ENCODE results near the gene ZMYND8. TPM values are rescaled to one million over a fixed set of nuclear protein-coding genes. Genes with fewer than 3 reads are reported as not detected.
A peak's percentile ranks its signal among the peaks of the same experiment; 100 is the strongest.

ZMYND8 gene
- total RNA-seq, 4 donors from 2014 or later = 29.7 to 42.4 (median 30.9) TPM

GRCh38 chr20:47276251-47276650, 80.2 kb downstream of the ZMYND8 start:
- TF ChIP-seq POLR2A (IDR thresholded peaks at IDR 0.05) (no peak), CTCF (IDR thresholded peaks at IDR 0.05) (no peak)
- WGBS, 2 donors = 93 to 94% methylated on average over 20 of the region's 20 CpGs
- DNase-seq = no peak
- H3K4me1 ChIP-seq = peaks cover 46 to 64% of the 10 kb centered on the region in 2 donors
- H3K27me3 ChIP-seq = no peaks in the 10 kb centered on the region
- no peaks in the 10 kb centered on the region for H3K9me3 ChIP-seq
- H3K4me3 ChIP-seq (replicated peaks in 1 of 3) = no peak overlapping the region
- intact Hi-C loops (cut with DNase I) = no loop called here
- H3K36me3 ChIP-seq = peaks cover 0 to 5% of the 10 kb centered on the region in 2 donors
- peak overlapping the region; percentile 72 to 82 (median 79) for H3K27ac ChIP-seq

GRCh38 chr20:47275548-47275947, 81.0 kb downstream of the ZMYND8 start:
- Histone ChIP-seq H3K4me1 (peaks cover 45 to 58% of the 10 kb centered on the region in 2 donors), H3K4me3 (replicated peaks in 1 of 3) (no peak overlapping the region), H3K9me3 (no peaks in the 10 kb centered on the region), H3K27ac (peak overlapping the region; percentile 72 to 82 (median 79)), H3K27me3 (no peaks in the 10 kb centered on the region), H3K36me3 (peaks cover 0 to 5% of the 10 kb centered on the region in 2 donors)
- TF ChIP-seq CTCF (IDR thresholded peaks at IDR 0.05) = no peak
- no peak for TF ChIP-seq POLR2A (IDR thresholded peaks at IDR 0.05)
- WGBS, 2 donors = 93 to 96% methylated on average over 6 of the region's 6 CpGs
- intact Hi-C loops (cut with DNase I) = no loop called here
- no peak for DNase-seq

- peak overlapping the region; percentile 63 to 82 (median 72) for H3K27ac ChIP-seq
- no peaks in the 10 kb centered on the region for H3K27me3 ChIP-seq
- TF ChIP-seq CTCF (IDR thresholded peaks at IDR 0.05) (no peak), POLR2A (IDR thresholded peaks at IDR 0.05) (no peak)
- no peaks in the 10 kb centered on the region for H3K9me3 ChIP-seq
- WGBS, 2 donors = 53 to 64% methylated on average over 4 of the region's 4 CpGs
- H3K4me1 ChIP-seq = peaks cover 40 to 52% of the 10 kb centered on the region in 2 donors
- no peak overlapping the region for H3K4me3 ChIP-seq (replicated peaks in 1 of 3)
- H3K36me3 ChIP-seq = peaks cover 0 to 5% of the 10 kb centered on the region in 2 donors
- DNase-seq = no peak
- intact Hi-C loops (cut with DNase I) = no loop called here
These were observed 81.9 kb downstream of the ZMYND8 start for GRCh38 chr20:47274401-47275108.

GRCh38 chr20:47273591-47274235, 82.8 kb downstream of the ZMYND8 start:
- 87 to 91% methylated on average over 2 of the region's 2 CpGs for WGBS, 2 donors
- Histone ChIP-seq H3K4me3 (replicated peaks in 1 of 3) (no peak overlapping the region), H3K27ac (peak overlapping the region; percentile 63 to 82 (median 72)), H3K4me1 (peaks cover 40 to 52% of the 10 kb centered on the region in 2 donors), H3K27me3 (no peaks in the 10 kb centered on the region), H3K9me3 (no peaks in the 10 kb centered on the region), H3K36me3 (peaks cover 0 to 5% of the 10 kb centered on the region in 2 donors)
- intact Hi-C loops (cut with DNase I) = loop anchor here (2.0 kb wide), 1 partner anchor 111 kb away; no protein-coding TSS in a partner anchor
- no peak for TF ChIP-seq POLR2A (IDR thresholded peaks at IDR 0.05)
- DNase-seq = no peak

- Histone ChIP-seq H3K4me3 (replicated peaks in 1 of 3) (no peak overlapping the region), H3K27ac (peak overlapping the region; percentile 63 to 82 (median 72)), H3K27me3 (no peaks in the 10 kb centered on the region), H3K4me1 (peaks cover 40 to 52% of the 10 kb centered on the region in 2 donors), H3K9me3 (no peaks in the 10 kb centered on the region), H3K36me3 (peaks cover 0 to 5% of the 10 kb centered on the region in 2 donors)
- intact Hi-C loops (cut with DNase I) = loop anchor here (2.0 kb wide), 1 partner anchor 112 kb away; no protein-coding TSS in a partner anchor
- DNase-seq = peak; percentile 29 to 33
- TF ChIP-seq CTCF (IDR thresholded peaks at IDR 0.05) (peak; percentile 71 to 99 (median 91)), POLR2A (IDR thresholded peaks at IDR 0.05) (no peak)
- 84 to 89% methylated on average over 8 of the region's 8 CpGs for WGBS, 2 donors
These were observed 83.5 kb downstream of the ZMYND8 start for GRCh38 chr20:47272893-47273590.

All from thyroid gland (tissue), 4 donors.